ENCODE results near the gene LYZL6. TPM values are rescaled to one million over a fixed set of nuclear protein-coding genes. Genes with fewer than 3 reads are reported as not detected.

LYZL6 gene
- total and polyA plus RNA-seq, 7 donors, result not detected

- WGBS, 2 donors, result 89 to 91% methylated on average over 3 of the region's 3 CpGs
- intact Hi-C loops (cut with DNase I), result no loop called here
- Histone ChIP-seq H3K9me3 (no peaks in the 10 kb centered on the region), H3K27me3 (no peaks in the 10 kb centered on the region), H3K36me3 (no peaks in the 10 kb centered on the region), H3K4me1 (peaks cover 0 to 5% (median 2%) of the 10 kb centered on the region in 4 donors), H3K4me3 (no peak overlapping the region), H3K27ac (no peak overlapping the region)
- no peak for DNase-seq
- TF ChIP-seq POLR2A (IDR thresholded peaks at IDR 0.05) (no peak), POLR2AphosphoS5 (IDR thresholded peaks at IDR 0.05) (no peak), EP300 (IDR thresholded peaks at IDR 0.05) (no peak), CTCF (IDR thresholded peaks at IDR 0.05) (no peak)
These were observed 34.8 kb upstream of the LYZL6 start for GRCh38 chr17:35978346-35978745.

- intact Hi-C loops (cut with DNase I), result no loop called here
- DNase-seq, result no peak
These were observed 34.0 kb upstream of the LYZL6 start for GRCh38 chr17:35977509-35977908.

DNA sequence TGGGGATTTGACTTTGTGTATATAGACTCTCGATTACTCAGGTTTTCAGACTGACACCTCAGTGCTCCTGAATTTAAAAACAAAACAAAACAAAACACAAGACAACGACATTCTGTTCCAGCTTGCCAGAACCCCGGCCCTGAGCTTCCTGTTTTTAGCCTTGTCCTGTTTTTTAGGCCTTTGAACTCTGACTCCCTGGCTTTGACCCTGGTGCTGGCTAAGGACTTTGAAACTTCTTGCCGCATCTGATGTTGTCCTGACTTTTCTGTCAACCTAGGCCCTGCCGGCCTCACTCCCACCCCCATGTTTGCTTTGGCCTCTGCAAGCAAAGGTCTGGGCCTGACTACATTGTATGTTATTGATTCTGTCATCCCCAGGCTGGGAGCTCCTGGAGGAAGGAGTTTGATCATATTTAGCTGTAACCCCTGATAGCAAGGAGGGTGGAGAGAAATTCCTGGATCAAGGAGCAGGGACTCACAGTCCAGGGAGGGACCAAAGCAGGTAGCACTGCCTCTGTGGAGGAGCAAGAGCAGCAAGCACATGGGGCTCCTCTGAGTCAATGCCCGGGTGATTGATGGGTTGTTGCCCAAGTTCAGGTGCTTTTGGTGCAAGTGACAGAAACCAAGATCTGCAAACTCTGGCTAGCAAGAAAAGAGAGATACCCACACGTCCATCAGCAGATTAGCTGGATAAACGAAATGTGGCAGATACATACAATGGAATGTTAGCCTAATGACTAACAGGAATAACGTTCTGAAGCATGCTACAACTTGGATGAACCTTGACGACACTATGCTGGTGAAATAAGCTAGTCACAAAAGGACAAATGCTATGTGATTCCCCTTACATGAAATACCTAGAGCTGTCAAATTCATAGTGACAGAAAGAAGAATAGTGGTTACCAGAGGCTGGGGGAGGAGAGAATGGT is 30.1 kb upstream of the LYZL6 start:
- no peak for TF ChIP-seq EP300 (IDR thresholded peaks at IDR 0.05)
- TF ChIP-seq POLR2A (IDR thresholded peaks at IDR 0.05), result no peak
- TF ChIP-seq CTCF (IDR thresholded peaks at IDR 0.05), result no peak
- no peak for TF ChIP-seq POLR2AphosphoS5 (IDR thresholded peaks at IDR 0.05)
- Histone ChIP-seq H3K4me3 (no peak overlapping the region), H3K9me3 (no peaks in the 10 kb centered on the region), H3K27me3 (no peaks in the 10 kb centered on the region), H3K27ac (no peak overlapping the region), H3K4me1 (peaks cover 0 to 5% (median 2%) of the 10 kb centered on the region in 4 donors), H3K36me3 (no peaks in the 10 kb centered on the region)
- WGBS, 2 donors, result 43 to 66% methylated on average over 10 of the region's 10 CpGs
- no peak for DNase-seq
- intact Hi-C loops (cut with DNase I), result no loop called here

More at GRCh38 chr17:35977509-35977908, 34.0 kb upstream of the LYZL6 start:
- no peaks in the 10 kb centered on the region for H3K27me3 ChIP-seq
- no peak overlapping the region for H3K4me3 ChIP-seq
- WGBS, 2 donors, result 88 to 91% methylated on average over 7 of the region's 7 CpGs
- no peak overlapping the region for H3K27ac ChIP-seq
- peaks cover 0 to 5% (median 2%) of the 10 kb centered on the region in 4 donors for H3K4me1 ChIP-seq
- no peaks in the 10 kb centered on the region for H3K36me3 ChIP-seq
- TF ChIP-seq POLR2AphosphoS5 (IDR thresholded peaks at IDR 0.05), result no peak
- no peak for TF ChIP-seq CTCF (IDR thresholded peaks at IDR 0.05)
- TF ChIP-seq EP300 (IDR thresholded peaks at IDR 0.05), result no peak
- TF ChIP-seq POLR2A (IDR thresholded peaks at IDR 0.05), result no peak
- no peaks in the 10 kb centered on the region for H3K9me3 ChIP-seq

GRCh38 chr17:35972945-35973332 is 29.4 kb upstream of the LYZL6 start:
- no peaks in the 10 kb centered on the region for H3K36me3 ChIP-seq
- no peak overlapping the region for H3K4me3 ChIP-seq
- H3K4me1 ChIP-seq, result peaks cover 0 to 5% (median 2%) of the 10 kb centered on the region in 4 donors
- 54 to 74% methylated on average over 4 of the region's 4 CpGs for WGBS, 2 donors
- DNase-seq, result no peak
- intact Hi-C loops (cut with DNase I), result no loop called here
- TF ChIP-seq CTCF (IDR thresholded peaks at IDR 0.05) (no peak), EP300 (IDR thresholded peaks at IDR 0.05) (no peak), POLR2A (IDR thresholded peaks at IDR 0.05) (no peak), POLR2AphosphoS5 (IDR thresholded peaks at IDR 0.05) (no peak)
- H3K27ac ChIP-seq, result no peak overlapping the region
- no peaks in the 10 kb centered on the region for H3K9me3 ChIP-seq
- H3K27me3 ChIP-seq, result no peaks in the 10 kb centered on the region

Measured in sigmoid colon (tissue), 7 donors.